Brain microvascular endothelial cell (primary cell): ENCODE measurements around the gene ARMC9.

Experiments used
- DNase-seq: peaks from one replicate; pipeline ENCODE4 v3.0.0-alpha.2; 2020
- H3K27ac ChIP-seq: fragments of 250-450 bp; sonication (Bioruptor Pico); 2 replicates; pipeline ENCODE4 v1.5.1; 2020; ENCODE audit warnings: mild to moderate bottlenecking, moderate library complexity
- H3K27me3 ChIP-seq: fragments of 250-450 bp; sonication (Bioruptor Pico); replicated peaks from 2 replicates; pipeline ENCODE4 v1.5.1; 2020; ENCODE audit warnings: mild to moderate bottlenecking
- H3K36me3 ChIP-seq: fragments of 250-450 bp; sonication (Bioruptor Pico); replicated peaks from 2 replicates; pipeline ENCODE4 v1.5.1; 2020; ENCODE audit warnings: mild to moderate bottlenecking
- H3K4me3 ChIP-seq: 2 replicates; pipeline ENCODE4 v1.5.1; 2011; ENCODE audit warnings: low read depth, mild to moderate bottlenecking, control low read depth, low read length, moderate library complexity
- CTCF ChIP-seq: IDR thresholded peaks from 2 replicates; pipeline ENCODE4 v1.5.1; 2011; ENCODE audit warnings: low read depth, mild to moderate bottlenecking, moderate library complexity, low read length, control low read depth, inconsistent platforms; ENCODE audit errors: missing control alignments
- in situ Hi-C: cut with HindIII; loops from 2 replicates; pipeline ENCODE4 v1.10.0; 2017; ENCODE audit warnings: low sequenced_read_pairs, low pct_ligation_motif_present

The ARMC9 gene

GRCh38 chr2:231290321-231291015, 92.0 kb downstream of the ARMC9 start:
- no peak for TF ChIP-seq CTCF
- Histone ChIP-seq H3K27ac (no peak overlapping the region), H3K27me3 (no peaks in the 10 kb centered on the region), H3K36me3 (peaks cover 48% of the 10 kb centered on the region), H3K4me3 (no peak overlapping the region)
- DNase-seq, result no peak
- in situ Hi-C loops, result no loop called here

- Histone ChIP-seq H3K4me3 (no peak overlapping the region), H3K27me3 (no peaks in the 10 kb centered on the region), H3K27ac (no peak overlapping the region), H3K36me3 (peaks cover 47% of the 10 kb centered on the region)
- in situ Hi-C loops, result no loop called here
- no peak for TF ChIP-seq CTCF
- no peak for DNase-seq
Measured at GRCh38 chr2:231292472-231293134, 94.2 kb downstream of the ARMC9 start.

DNA sequence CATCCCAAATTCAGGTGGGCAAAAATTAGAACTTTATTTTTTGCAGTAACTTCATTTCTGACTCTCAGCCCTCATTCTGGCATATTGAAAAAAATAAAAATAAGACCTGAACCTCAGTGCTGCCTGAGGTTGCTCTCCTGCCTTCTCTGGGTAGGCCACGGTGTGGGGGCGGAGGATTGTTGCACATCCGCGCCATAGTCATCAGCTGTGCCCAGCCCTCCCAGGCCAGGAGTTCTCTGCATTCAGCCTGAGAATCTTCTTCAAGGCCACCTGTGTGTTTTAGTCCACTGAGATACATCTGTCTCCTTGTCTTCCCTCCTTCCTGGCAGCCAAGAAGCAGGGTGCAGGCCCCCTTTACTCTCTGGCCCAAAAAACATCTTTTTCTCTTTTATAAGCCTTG, 94.7 kb downstream of the ARMC9 start:
- in situ Hi-C loops, result no loop called here
- TF ChIP-seq CTCF, result no peak
- H3K36me3 ChIP-seq, result peaks cover 47% of the 10 kb centered on the region
- no peak overlapping the region for H3K4me3 ChIP-seq
- no peak for DNase-seq
- no peak overlapping the region for H3K27ac ChIP-seq
- H3K27me3 ChIP-seq, result no peaks in the 10 kb centered on the region

- no peaks in the 10 kb centered on the region for H3K27me3 ChIP-seq
- H3K4me3 ChIP-seq, result no peak overlapping the region
- DNase-seq, result no peak
- in situ Hi-C loops, result no loop called here
- H3K27ac ChIP-seq, result no peak overlapping the region
- no peak for TF ChIP-seq CTCF
- H3K36me3 ChIP-seq, result peaks cover 43% of the 10 kb centered on the region
Measured at GRCh38 chr2:231294116-231294515, 95.7 kb downstream of the ARMC9 start.

- no peaks in the 10 kb centered on the region for H3K27me3 ChIP-seq
- no peak for DNase-seq
- H3K36me3 ChIP-seq, result peaks cover 37% of the 10 kb centered on the region
- H3K4me3 ChIP-seq, result no peak overlapping the region
- in situ Hi-C loops, result no loop called here
- TF ChIP-seq CTCF, result no peak
- H3K27ac ChIP-seq, result no peak overlapping the region
Measured at GRCh38 chr2:231294571-231295362, 96.3 kb downstream of the ARMC9 start.
